NCI-H187 (cell line): ENCODE data around the gene RGMA.
"Not testable (repeated sequence)": the region's sequence is repeated elsewhere in the genome, so short reads cannot be mapped to it uniquely, and the experiment has no call there.

ENCODE experiments used
- DNase-seq, 2 experiments: peaks; one replicate each; lab custom pipeline; 2025; lab: John Stamatoyannopoulos, UW

RGMA gene

GRCh38 chr15:93034512-93034911 lies 54.5 kb downstream of the RGMA start:
- DNase-seq: no peak

- DNase-seq: no peak
Measured at GRCh38 chr15:93033434-93034045, 55.5 kb downstream of the RGMA start.

GRCh38 chr15:93032515-93033206 lies 56.4 kb downstream of the RGMA start:
- not testable (repeated sequence) for DNase-seq

GRCh38 chr15:93031557-93032384 lies 57.2 kb downstream of the RGMA start:
- not testable (repeated sequence) for DNase-seq

GRCh38 chr15:93031103-93031464 lies 57.9 kb downstream of the RGMA start:
- no peak for DNase-seq

GRCh38 chr15:93030430-93031102 lies 58.4 kb downstream of the RGMA start:
- DNase-seq: peak in 1 of 2 experiments; percentile 26

GRCh38 chr15:93029836-93030429 lies 59.1 kb downstream of the RGMA start:
- DNase-seq: no peak

- no peak for DNase-seq
Measured at GRCh38 chr15:93029214-93029835, 59.7 kb downstream of the RGMA start.

- DNase-seq: no peak
Measured at GRCh38 chr15:93028632-93029213, 60.3 kb downstream of the RGMA start.

- no peak for DNase-seq
Measured at GRCh38 chr15:93028111-93028631, 60.8 kb downstream of the RGMA start.

- no peak for DNase-seq
Measured at GRCh38 chr15:93027413-93027812, 61.6 kb downstream of the RGMA start.

- DNase-seq: no peak
Measured at GRCh38 chr15:93026380-93026817, 62.6 kb downstream of the RGMA start.

- no peak for DNase-seq
Measured at GRCh38 chr15:93025625-93025982, 63.4 kb downstream of the RGMA start.

- DNase-seq: no peak
Measured at GRCh38 chr15:93024716-93025624, 64.0 kb downstream of the RGMA start.

GRCh38 chr15:93024293-93024692 lies 64.7 kb downstream of the RGMA start:
- no peak for DNase-seq

GRCh38 chr15:93020976-93021772 lies 67.8 kb downstream of the RGMA start:
- DNase-seq: no peak

GRCh38 chr15:93019971-93020370 lies 69.0 kb downstream of the RGMA start:
- DNase-seq: no peak

- DNase-seq: no peak
Measured at GRCh38 chr15:93019090-93019489, 69.9 kb downstream of the RGMA start.

- no peak for DNase-seq
Measured at GRCh38 chr15:93018574-93018973, 70.4 kb downstream of the RGMA start.
